Subcutaneous adipose tissue (tissue), 4 donors: ENCODE data around the gene IFNAR2. TPM values are rescaled to one million over a fixed set of nuclear protein-coding genes. Genes with fewer than 3 reads are reported as not detected.

Experiments used
- total RNA-seq, 4 donors: library from RNA; depleted of rRNA; stranded (reverse); fragments of >200 nt; gene quantifications; one replicate each; pipeline ENCODE4 v1.1.0, GENCODE V29; 2016
- TF ChIP-seq, protein P1 (sequence below): fragments of 450-650 bp; IDR thresholded peaks from one replicate; pipeline ENCODE4 v1.5.1; 2016; ENCODE audit warnings: low read depth, mild to moderate bottlenecking, control low read depth, antibody characterized with exemption, moderate library complexity

IFNAR2 gene
- total RNA-seq, 4 donors from 2014 or later, result 12.6 to 41.5 (median 13.8) TPM

DNA sequence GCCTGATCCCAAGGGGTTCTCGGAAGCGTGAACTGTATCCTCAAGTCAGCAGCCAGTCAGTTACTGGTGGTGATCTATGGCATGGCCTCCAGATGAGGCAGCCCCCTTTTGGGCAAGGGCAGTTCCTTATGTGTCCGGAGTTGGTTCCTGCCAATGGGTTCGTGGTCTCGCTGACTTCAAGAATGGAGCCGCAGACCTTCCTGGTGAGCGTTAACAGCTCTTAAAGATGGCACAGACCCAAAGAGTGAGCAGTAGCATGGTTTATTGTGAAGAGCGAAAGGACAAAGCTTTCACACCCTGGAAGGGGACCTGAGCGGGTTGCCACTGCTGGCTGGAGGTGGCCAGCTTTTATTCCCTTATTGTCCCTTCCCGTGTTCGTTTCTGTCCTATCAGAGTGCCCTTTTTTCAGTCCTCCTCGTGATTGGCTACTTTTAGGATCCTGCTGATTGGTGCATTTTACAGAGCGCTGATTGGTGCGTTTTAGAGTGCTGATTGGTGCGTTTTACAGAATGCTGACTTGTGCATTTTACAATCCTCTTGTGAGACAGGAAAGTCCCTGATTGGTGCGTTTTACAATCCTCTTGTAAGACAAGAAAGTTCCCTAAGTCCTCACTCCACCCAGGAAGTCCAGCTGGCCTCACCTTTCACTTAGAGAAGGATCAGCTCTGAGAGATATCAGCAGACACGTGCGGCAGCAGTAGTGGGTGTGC is 27.5 kb downstream of the IFNAR2 start:
- TF ChIP-seq, protein P1, sequence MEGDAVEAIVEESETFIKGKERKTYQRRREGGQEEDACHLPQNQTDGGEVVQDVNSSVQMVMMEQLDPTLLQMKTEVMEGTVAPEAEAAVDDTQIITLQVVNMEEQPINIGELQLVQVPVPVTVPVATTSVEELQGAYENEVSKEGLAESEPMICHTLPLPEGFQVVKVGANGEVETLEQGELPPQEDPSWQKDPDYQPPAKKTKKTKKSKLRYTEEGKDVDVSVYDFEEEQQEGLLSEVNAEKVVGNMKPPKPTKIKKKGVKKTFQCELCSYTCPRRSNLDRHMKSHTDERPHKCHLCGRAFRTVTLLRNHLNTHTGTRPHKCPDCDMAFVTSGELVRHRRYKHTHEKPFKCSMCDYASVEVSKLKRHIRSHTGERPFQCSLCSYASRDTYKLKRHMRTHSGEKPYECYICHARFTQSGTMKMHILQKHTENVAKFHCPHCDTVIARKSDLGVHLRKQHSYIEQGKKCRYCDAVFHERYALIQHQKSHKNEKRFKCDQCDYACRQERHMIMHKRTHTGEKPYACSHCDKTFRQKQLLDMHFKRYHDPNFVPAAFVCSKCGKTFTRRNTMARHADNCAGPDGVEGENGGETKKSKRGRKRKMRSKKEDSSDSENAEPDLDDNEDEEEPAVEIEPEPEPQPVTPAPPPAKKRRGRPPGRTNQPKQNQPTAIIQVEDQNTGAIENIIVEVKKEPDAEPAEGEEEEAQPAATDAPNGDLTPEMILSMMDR, result no peak

DNA sequence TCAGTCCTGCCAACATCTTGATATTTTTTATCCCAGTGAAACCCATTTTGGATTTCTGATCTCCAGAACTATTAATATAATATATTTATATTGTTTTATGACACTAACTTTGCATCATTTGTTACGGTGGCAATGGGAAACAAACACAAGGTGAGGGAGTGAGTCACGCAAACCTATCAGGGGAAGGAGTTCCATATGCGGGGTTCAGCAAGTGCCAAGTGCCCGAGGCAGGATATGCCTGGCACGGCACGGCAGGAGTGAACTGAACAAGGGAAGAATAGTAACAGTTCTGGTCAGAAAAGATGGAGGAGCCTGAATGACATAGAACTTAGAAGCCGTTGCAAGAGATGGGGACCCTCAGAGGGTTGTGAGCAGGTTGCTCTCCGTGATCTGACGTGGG is 28.7 kb downstream of the IFNAR2 start:
- TF ChIP-seq, protein P1, result no peak

GRCh38 chr21:33259428-33259827 is 29.7 kb downstream of the IFNAR2 start:
- TF ChIP-seq, protein P1, result no peak

- TF ChIP-seq, protein P1, result no peak
Observed at GRCh38 chr21:33259995-33260394, 30.3 kb downstream of the IFNAR2 start.

GRCh38 chr21:33261635-33262034 is 31.9 kb downstream of the IFNAR2 start:
- TF ChIP-seq, protein P1, result no peak

DNA sequence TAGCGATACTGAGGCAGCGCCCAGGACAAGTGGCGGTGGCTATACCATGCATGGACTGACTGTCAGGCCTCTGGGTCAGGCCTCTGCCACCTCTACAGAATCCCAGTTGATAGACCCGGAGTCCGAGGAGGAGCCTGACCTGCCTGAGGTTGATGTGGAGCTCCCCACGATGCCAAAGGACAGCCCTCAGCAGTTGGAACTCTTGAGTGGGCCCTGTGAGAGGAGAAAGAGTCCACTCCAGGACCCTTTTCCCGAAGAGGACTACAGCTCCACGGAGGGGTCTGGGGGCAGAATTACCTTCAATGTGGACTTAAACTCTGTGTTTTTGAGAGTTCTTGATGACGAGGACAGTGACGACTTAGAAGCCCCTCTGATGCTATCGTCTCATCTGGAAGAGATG is 33.2 kb downstream of the IFNAR2 start:
- TF ChIP-seq, protein P1, result no peak

DNA sequence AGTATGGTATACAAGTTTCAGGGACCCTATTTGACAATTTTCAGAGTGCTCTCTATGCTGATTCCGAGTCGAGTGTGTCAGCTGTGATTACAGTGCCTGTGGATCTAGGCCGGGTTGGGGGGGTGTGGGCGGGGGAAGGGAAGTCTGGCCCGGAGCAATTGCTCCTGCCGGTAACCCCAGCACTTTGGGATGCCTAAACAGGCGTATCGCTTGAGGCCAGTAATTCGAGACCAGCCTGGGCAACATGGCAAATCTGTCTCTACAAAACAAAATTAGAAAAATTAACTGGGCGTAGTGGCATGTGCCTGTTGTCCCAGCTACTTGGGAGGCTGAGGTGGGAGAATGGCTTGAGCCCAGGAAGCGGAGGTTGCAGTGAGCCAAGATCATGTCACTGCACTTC is 34.8 kb downstream of the IFNAR2 start:
- TF ChIP-seq, protein P1, result no peak
